K562 (cell line): Measurements from ENCODE around the gene SIRT2. TPM values are rescaled to one million over a fixed set of nuclear protein-coding genes. Genes with fewer than 3 reads are reported as not detected.

Experiments used
- ARID3A ChIP-seq: IDR thresholded peaks from 2 replicates; pipeline ENCODE4 v1.6.1; 2012; ENCODE audit warnings: low read depth, low read length, improper control_type of control experiment, borderline replicate concordance
- EHMT2 ChIP-seq: fragments of 450-650 bp; IDR thresholded peaks from 2 replicates; pipeline ENCODE4 v1.6.1; 2018; ENCODE audit warnings: antibody characterized with exemption
- FOXA1 ChIP-seq: fragments of 450-650 bp; IDR thresholded peaks from 2 replicates; pipeline ENCODE4 v1.6.1; 2016; ENCODE audit warnings: mild to moderate bottlenecking, borderline replicate concordance
- HLTF ChIP-seq: fragments of 450-650 bp; IDR thresholded peaks from 2 replicates; pipeline ENCODE4 v1.6.1; 2016
- ID3 ChIP-seq, 2 experiments: fragments of 250-450 bp in 1 of 2; fragments of 450-650 bp in 1 of 2; sonication (Bioruptor Pico) in 1 of 2; IDR thresholded peaks; 2 replicates each; pipeline versions ENCODE4 v1.6.1 to v1.8.0; 2016 to 2021; ENCODE audit warnings: mild to moderate bottlenecking in 2 of 2, moderate library complexity in 2 of 2, missing compliant biosample characterization in 1 of 2, missing genetic modification characterization in 1 of 2
- NCOA1 ChIP-seq: fragments of 450-650 bp; IDR thresholded peaks from 2 replicates; pipeline ENCODE4 v1.6.1; 2016; ENCODE audit warnings: low read depth
- NR0B1 ChIP-seq: fragments of 450-650 bp; IDR thresholded peaks from one replicate; pipeline ENCODE4 v1.6.1; 2018; ENCODE audit warnings: mild to moderate bottlenecking, moderate library complexity; ENCODE audit not compliant: partially characterized antibody
- RCOR1 ChIP-seq, 2 experiments: IDR thresholded peaks; 2 replicates each; pipeline ENCODE4 v1.6.1; 2012; ENCODE audit warnings: low read depth in 2 of 2, low read length in 2 of 2, borderline replicate concordance in 1 of 2, improper control_type of control experiment in 1 of 2
- RNF2 ChIP-seq: sonication (generic); IDR thresholded peaks from 2 replicates; pipeline ENCODE4 v1.6.1; 2016
- SIRT6 ChIP-seq: IDR thresholded peaks from one replicate; pipeline ENCODE4 v1.6.1; 2012; ENCODE audit warnings: low read depth, mild to moderate bottlenecking, control low read depth, inconsistent platforms, low read length, moderate library complexity
- SMAD4 ChIP-seq: fragments of 250-450 bp; sonication (Bioruptor Pico); conservative IDR thresholded peaks from 2 replicates; pipeline ENCODE4 v1.8.0; 2021; ENCODE audit warnings: inconsistent platforms, mild to moderate bottlenecking, moderate library complexity
- SOX6 ChIP-seq: fragments of 450-650 bp; IDR thresholded peaks from 2 replicates; pipeline ENCODE4 v1.6.1; 2014; ENCODE audit warnings: mild to moderate bottlenecking
- TSC22D4 ChIP-seq: fragments of 450-650 bp; IDR thresholded peaks from 2 replicates; pipeline ENCODE4 v1.6.1; 2016; ENCODE audit warnings: missing genetic modification characterization, missing biosample characterization, control low read depth
- WHSC1 ChIP-seq: IDR thresholded peaks from one replicate; pipeline ENCODE4 v1.6.1; 2012; ENCODE audit warnings: low read length, control low read depth, inconsistent platforms
- XRCC5 ChIP-seq: fragments of 200-400 bp; formaldehyde crosslinking; IDR thresholded peaks from 2 replicates; pipeline ENCODE4 v1.6.1; 2017; ENCODE audit warnings: low read depth, mild to moderate bottlenecking, low read length
- ZBTB2 ChIP-seq: fragments of 450-650 bp; IDR thresholded peaks from 2 replicates; pipeline ENCODE4 v1.6.1; 2016; ENCODE audit warnings: antibody characterized with exemption
- ZNF431 ChIP-seq: sonication (generic); formaldehyde crosslinking; IDR thresholded peaks from 2 replicates; pipeline ENCODE4 v1.8.0; 2022; ENCODE audit warnings: mild to moderate bottlenecking, missing genetic modification reagents
- ZNF511 ChIP-seq: sonication (generic); formaldehyde crosslinking; IDR thresholded peaks from 2 replicates; pipeline ENCODE4 v1.8.0; 2022; ENCODE audit warnings: mild to moderate bottlenecking, missing genetic modification reagents
- ZNF518B ChIP-seq: fragments of 250-450 bp; sonication (Bioruptor Pico); IDR thresholded peaks from 2 replicates; pipeline ENCODE4 v1.5.0; 2021; ENCODE audit warnings: mild to moderate bottlenecking, moderate library complexity
- polyA plus RNA-seq, 8 experiments: library from polyadenylated mRNA; depleted of rRNA in 4 of 8; stranded (reverse) in 5 of 8; unstranded in 3 of 8; fragments of >200 nt; fragmentation: Nextera tagmentation in 2 of 8; fragmentation: Illumina TruSeq in 1 of 8; extraction: Ambion mirVana in 2 of 8; extraction: Trizol in 1 of 8; gene quantifications; 2 replicates each; pipeline versions ENCODE4 v1.2.1 to v1.2.3, GENCODE V29; 2011 to 2014; ENCODE audit warnings: inconsistent platforms in 1 of 8, missing spikeins in 1 of 8
- total RNA-seq, 7 experiments: library from RNA; depleted of rRNA in 6 of 7; stranded (reverse); fragments of >200 nt in 6 of 7; fragmentation: Illumina TruSeq in 2 of 7; extraction: Trizol in 2 of 7; gene quantifications; 2 replicates each; pipeline versions ENCODE4 v1.2.1 to v1.2.3, GENCODE V29; 2011 to 2021; ENCODE audit warnings: low replicate concordance in 1 of 7

Gene SIRT2
- total and polyA plus RNA-seq, 9 of the 15 experiments (the other 6 are each of a cell fraction or from before 2014, with no cell fraction given), result 2.3 to 35.2 (median 22.9) TPM

GRCh38 chr19:38862321-38863059, 36.9 kb downstream of the SIRT2 start (continued):
- TF ChIP-seq RCOR1 (IDR thresholded peaks at IDR 0.05; ENCODE audit: borderline replicate concordance in 1 of 2, low read depth in 2 of 2, low read length in 2 of 2) (peak in 1 of 2 experiments; percentile 90; a peak in 2 of 4 replicates), SIRT6 (no peak), TSC22D4 (no peak), NCOA1 (no peak; the same call in 1 of the 2 replicates), FOXA1 (no peak), RNF2 (peak; percentile 76; the same call in 1 of the 2 replicates), HLTF (no peak), ZBTB2 (no peak), EHMT2 (no peak), ZNF511 (no peak), ID3 (CRISPR knock-in tag; IDR thresholded peaks at IDR 0.05) (no peak), ID3 (tag; IDR thresholded peaks at IDR 0.05) (no peak), SOX6 (peak; percentile 95), ZNF518B (CRISPR knock-in tag) (no peak), XRCC5 (no peak), WHSC1 (no peak), SMAD4 (CRISPR knock-in tag) (peak; percentile 92), ZNF431 (CRISPR knock-in tag) (no peak), ARID3A (no peak), NR0B1 (no peak)
